ENCODE measurements around the gene ENOX2. TPM values are rescaled to one million over a fixed set of nuclear protein-coding genes. Genes with fewer than 3 reads are reported as not detected.

The ENOX2 gene
- polyA plus RNA-seq, 1 donor from 2014 or later, result 48.7 TPM

GRCh38 chrX:130874751-130875150, 28.3 kb downstream of the ENOX2 start:
- H4K20me1 ChIP-seq (ENCODE audit: insufficient read depth), result no peaks in the 10 kb centered on the region
- H3K9me2 ChIP-seq (ENCODE audit: insufficient read depth, low read length), result no peaks in the 10 kb centered on the region
- H3K9me3 ChIP-seq (ENCODE audit: low read length), result no peaks in the 10 kb centered on the region
- H3K9ac ChIP-seq (ENCODE audit: low read length), result no peak overlapping the region
- H3K4me2 ChIP-seq (ENCODE audit: low read length), result no peak overlapping the region
- no peak overlapping the region for H2AFZ ChIP-seq (ENCODE audit: low read depth, low read length)
- no peaks in the 10 kb centered on the region for H3F3A ChIP-seq (ENCODE audit: insufficient read depth, low read length, poor library complexity, severe bottlenecking)
- no peak overlapping the region for H3K27ac ChIP-seq (ENCODE audit: low read length)
- no peaks in the 10 kb centered on the region for H3K36me3 ChIP-seq (ENCODE audit: insufficient read depth, low read length)
- no peaks in the 10 kb centered on the region for H3K27me3 ChIP-seq (ENCODE audit: insufficient read depth, low read depth, low read length)
- no peak for TF ChIP-seq CTCF (IDR thresholded peaks at IDR 0.05; ENCODE audit: poor library complexity, severe bottlenecking)
- no peaks in the 10 kb centered on the region for H3K79me2 ChIP-seq (replicated peaks; ENCODE audit: insufficient read depth, low read length)
- H3K4me3 ChIP-seq (ENCODE audit: low read length), result no peak overlapping the region

DNA sequence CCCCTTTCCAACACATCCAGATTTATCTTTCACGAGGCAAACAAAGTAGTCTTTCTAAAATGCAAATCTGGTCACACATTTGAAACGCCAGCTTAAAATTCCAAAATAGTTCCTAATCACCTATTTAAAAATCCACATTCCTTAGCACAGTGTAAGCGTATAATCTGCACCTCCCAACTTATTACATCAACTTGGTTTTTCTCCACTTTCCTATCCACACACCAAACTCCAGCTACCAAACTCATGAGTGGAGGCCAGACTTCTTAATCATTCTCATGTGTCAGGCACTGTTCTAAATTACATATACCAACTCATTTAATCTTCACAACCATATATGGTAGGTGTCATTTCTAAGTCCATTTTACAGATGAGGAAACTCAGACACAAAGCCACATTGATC, 33.8 kb downstream of the ENOX2 start:
- no peak overlapping the region for H2AFZ ChIP-seq (ENCODE audit: low read depth, low read length)
- H3K9ac ChIP-seq (ENCODE audit: low read length), result no peak overlapping the region
- no peak overlapping the region for H3K4me2 ChIP-seq (ENCODE audit: low read length)
- H3K27me3 ChIP-seq (ENCODE audit: insufficient read depth, low read depth, low read length), result no peaks in the 10 kb centered on the region
- no peaks in the 10 kb centered on the region for H4K20me1 ChIP-seq (ENCODE audit: insufficient read depth)
- H3K27ac ChIP-seq (ENCODE audit: low read length), result no peak overlapping the region
- no peaks in the 10 kb centered on the region for H3K36me3 ChIP-seq (ENCODE audit: insufficient read depth, low read length)
- H3K4me3 ChIP-seq (ENCODE audit: low read length), result no peak overlapping the region
- no peaks in the 10 kb centered on the region for H3K9me3 ChIP-seq (ENCODE audit: low read length)
- no peak for TF ChIP-seq EP300 (conservative IDR thresholded peaks at IDR 0.05; ENCODE audit: poor library complexity, severe bottlenecking)
- H3F3A ChIP-seq (ENCODE audit: insufficient read depth, low read length, poor library complexity, severe bottlenecking), result no peaks in the 10 kb centered on the region
- no peaks in the 10 kb centered on the region for H3K9me2 ChIP-seq (ENCODE audit: insufficient read depth, low read length)
- H3K79me2 ChIP-seq (replicated peaks; ENCODE audit: insufficient read depth, low read length), result no peaks in the 10 kb centered on the region

DNA sequence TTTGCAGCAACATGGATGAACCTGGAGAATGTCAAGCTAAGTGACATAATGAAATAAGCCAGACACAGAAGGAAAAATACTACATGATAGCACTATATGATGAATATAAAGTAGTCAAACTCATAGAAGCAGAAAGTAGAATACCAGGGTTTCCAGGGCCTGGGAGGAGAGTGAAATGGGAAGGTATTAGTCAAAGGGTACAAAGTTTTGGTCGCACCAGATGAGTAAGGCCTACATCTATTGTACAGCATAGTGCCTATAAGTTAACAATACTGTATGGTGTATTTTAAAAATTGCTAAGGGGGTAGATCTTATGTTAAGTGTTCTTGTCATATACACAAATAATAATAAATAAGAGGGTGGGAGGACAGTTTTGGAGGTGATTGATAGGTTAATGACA, 41.5 kb downstream of the ENOX2 start:
- H3K27ac ChIP-seq (ENCODE audit: low read length), result no peak overlapping the region
- no peaks in the 10 kb centered on the region for H3K9me2 ChIP-seq (ENCODE audit: insufficient read depth, low read length)
- no peaks in the 10 kb centered on the region for H3K27me3 ChIP-seq (ENCODE audit: insufficient read depth, low read depth, low read length)
- H3K4me3 ChIP-seq (ENCODE audit: low read length), result no peak overlapping the region
- no peak overlapping the region for H3K4me2 ChIP-seq (ENCODE audit: low read length)
- TF ChIP-seq EP300 (conservative IDR thresholded peaks at IDR 0.05; ENCODE audit: poor library complexity, severe bottlenecking) (no peak), POLR2AphosphoS5 (IDR thresholded peaks at IDR 0.05) (no peak), EZH2 (IDR thresholded peaks at IDR 0.05; ENCODE audit: borderline replicate concordance, insufficient read depth, low read length, poor library complexity, severe bottlenecking) (no peak), TAF1 (IDR thresholded peaks at IDR 0.05; ENCODE audit: low read depth) (no peak), CTCF (IDR thresholded peaks at IDR 0.05; ENCODE audit: poor library complexity, severe bottlenecking) (no peak), RAD21 (conservative IDR thresholded peaks at IDR 0.05) (no peak), SMC3 (conservative IDR thresholded peaks at IDR 0.05; ENCODE audit: poor library complexity) (no peak), MXI1 (conservative IDR thresholded peaks at IDR 0.05; ENCODE audit: poor library complexity, severe bottlenecking) (no peak)
- TF ChIP-seq, protein P1, sequence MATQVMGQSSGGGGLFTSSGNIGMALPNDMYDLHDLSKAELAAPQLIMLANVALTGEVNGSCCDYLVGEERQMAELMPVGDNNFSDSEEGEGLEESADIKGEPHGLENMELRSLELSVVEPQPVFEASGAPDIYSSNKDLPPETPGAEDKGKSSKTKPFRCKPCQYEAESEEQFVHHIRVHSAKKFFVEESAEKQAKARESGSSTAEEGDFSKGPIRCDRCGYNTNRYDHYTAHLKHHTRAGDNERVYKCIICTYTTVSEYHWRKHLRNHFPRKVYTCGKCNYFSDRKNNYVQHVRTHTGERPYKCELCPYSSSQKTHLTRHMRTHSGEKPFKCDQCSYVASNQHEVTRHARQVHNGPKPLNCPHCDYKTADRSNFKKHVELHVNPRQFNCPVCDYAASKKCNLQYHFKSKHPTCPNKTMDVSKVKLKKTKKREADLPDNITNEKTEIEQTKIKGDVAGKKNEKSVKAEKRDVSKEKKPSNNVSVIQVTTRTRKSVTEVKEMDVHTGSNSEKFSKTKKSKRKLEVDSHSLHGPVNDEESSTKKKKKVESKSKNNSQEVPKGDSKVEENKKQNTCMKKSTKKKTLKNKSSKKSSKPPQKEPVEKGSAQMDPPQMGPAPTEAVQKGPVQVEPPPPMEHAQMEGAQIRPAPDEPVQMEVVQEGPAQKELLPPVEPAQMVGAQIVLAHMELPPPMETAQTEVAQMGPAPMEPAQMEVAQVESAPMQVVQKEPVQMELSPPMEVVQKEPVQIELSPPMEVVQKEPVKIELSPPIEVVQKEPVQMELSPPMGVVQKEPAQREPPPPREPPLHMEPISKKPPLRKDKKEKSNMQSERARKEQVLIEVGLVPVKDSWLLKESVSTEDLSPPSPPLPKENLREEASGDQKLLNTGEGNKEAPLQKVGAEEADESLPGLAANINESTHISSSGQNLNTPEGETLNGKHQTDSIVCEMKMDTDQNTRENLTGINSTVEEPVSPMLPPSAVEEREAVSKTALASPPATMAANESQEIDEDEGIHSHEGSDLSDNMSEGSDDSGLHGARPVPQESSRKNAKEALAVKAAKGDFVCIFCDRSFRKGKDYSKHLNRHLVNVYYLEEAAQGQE (IDR thresholded peaks at IDR 0.05; ENCODE audit: borderline replicate concordance), result no peak
- no peak overlapping the region for H3K9ac ChIP-seq (ENCODE audit: low read length)
- H3K79me2 ChIP-seq (replicated peaks; ENCODE audit: insufficient read depth, low read length), result no peaks in the 10 kb centered on the region
- H3K9me3 ChIP-seq (ENCODE audit: low read length), result no peaks in the 10 kb centered on the region
- H2AFZ ChIP-seq (ENCODE audit: low read depth, low read length), result no peak overlapping the region
- H3K36me3 ChIP-seq (ENCODE audit: insufficient read depth, low read length), result no peaks in the 10 kb centered on the region
- H3F3A ChIP-seq (ENCODE audit: insufficient read depth, low read length, poor library complexity, severe bottlenecking), result no peaks in the 10 kb centered on the region
- H4K20me1 ChIP-seq (ENCODE audit: insufficient read depth), result no peaks in the 10 kb centered on the region

All from neural cell (in vitro differentiated cells).